HG03045 (cell line): ENCODE results near the gene GRB10.
"Not testable (repeated sequence)": the region's sequence is repeated elsewhere in the genome, so short reads cannot be mapped to it uniquely, and the experiment has no call there.

Experiments
- ATAC-seq: cut with Tn5 transposase; IDR thresholded peaks from one replicate; pipeline ENCODE4 v1.9.1; 2021; ENCODE audit warnings: mild to moderate bottlenecking, moderate library complexity; ENCODE audit not compliant: unreplicated experiment

GRB10 gene

GRCh38 chr7:50558294-50559053 lies 224.2 kb downstream of the GRB10 start:
- no peak for ATAC-seq

GRCh38 chr7:50557099-50557498 lies 225.6 kb downstream of the GRB10 start:
- no peak for ATAC-seq

- no peak for ATAC-seq
These were observed 226.3 kb downstream of the GRB10 start for GRCh38 chr7:50556247-50556991.

GRCh38 chr7:50555594-50556140 lies 227.0 kb downstream of the GRB10 start:
- no peak for ATAC-seq

GRCh38 chr7:50554431-50555322 lies 228.0 kb downstream of the GRB10 start:
- ATAC-seq, result no peak

- ATAC-seq, result no peak
These were observed 228.7 kb downstream of the GRB10 start for GRCh38 chr7:50553973-50554372.

GRCh38 chr7:50552921-50553320 lies 229.8 kb downstream of the GRB10 start:
- ATAC-seq, result no peak

GRCh38 chr7:50552139-50552538 lies 230.6 kb downstream of the GRB10 start:
- ATAC-seq, result no peak

GRCh38 chr7:50545613-50546012 lies 237.1 kb downstream of the GRB10 start:
- ATAC-seq, result not testable (repeated sequence)

- no peak for ATAC-seq
These were observed 237.7 kb downstream of the GRB10 start for GRCh38 chr7:50544992-50545391.

- ATAC-seq, result no peak
These were observed 238.8 kb downstream of the GRB10 start for GRCh38 chr7:50543776-50544442.

- no peak for ATAC-seq
These were observed 240.6 kb downstream of the GRB10 start for GRCh38 chr7:50542132-50542531.

- no peak for ATAC-seq
These were observed 241.7 kb downstream of the GRB10 start for GRCh38 chr7:50540785-50541579.
